Mucosa of descending colon (tissue), 3 donors: Measurements from ENCODE around the gene CNRIP1. TPM values are rescaled to one million over a fixed set of nuclear protein-coding genes. Genes with fewer than 3 reads are reported as not detected.

Experiments used
- ATAC-seq: fragments of 200-7000 bp; cut with Tn5 transposase; one replicate; pipeline ENCODE4 v1.9.1; 2020; ENCODE audit warnings: mild to moderate bottlenecking, moderate library complexity
- DNase-seq, 3 donors: peaks; one replicate each; pipeline ENCODE4 v3.0.0-alpha.2; 2020
- H3K36me3 ChIP-seq: fragments of 200-600 bp; one replicate; pipeline ENCODE4 v1.8.0; 2021; ENCODE audit warnings: low read depth, mild to moderate bottlenecking
- H3K4me1 ChIP-seq: fragments of 200-600 bp; one replicate; pipeline ENCODE4 v1.8.0; 2021; ENCODE audit warnings: low read depth, mild to moderate bottlenecking
- H3K4me3 ChIP-seq: fragments of 200-600 bp; one replicate; pipeline ENCODE4 v1.8.0; 2021; ENCODE audit warnings: mild to moderate bottlenecking
- H3K9me3 ChIP-seq: fragments of 200-600 bp; one replicate; pipeline ENCODE4 v1.8.0; 2021; ENCODE audit warnings: mild to moderate bottlenecking
- intact Hi-C, 2 donors: fragments of 100-400 bp; cut with DNase I in 1 of 2; cut with micrococcal nuclease in 1 of 2; formaldehyde crosslinking; loops; one replicate each; pipeline versions ENCODE4 v1.11.0 to v1.11.1; 2022; cut with DNase I, micrococcal nuclease
- total RNA-seq, 3 donors: library from RNA; stranded (reverse); fragmentation: NEBNext Ultra II Directional in 2 of 3; extraction: Animal tissue kit (Norgen Biotek cat#: 25700) in 2 of 3; gene quantifications; one replicate each; pipeline versions ENCODE4 v1.2.1 to v1.2.4, GENCODE V29; 2021 to 2023
- TF ChIP-seq, protein P1 (sequence below): fragments of 200-600 bp; IDR thresholded peaks from one replicate; pipeline ENCODE4 v1.8.0; 2022; ENCODE audit warnings: antibody characterized with exemption, mild to moderate bottlenecking
- donor health status: DM: no; HTN: no; CAD: no; lungs with moderate emphysema.
- donor health status: DM: no; HTN: no; CAD: no.
- donor health status: DM: no; HTN: yes; CAD: no.

Gene CNRIP1
- total RNA-seq, 3 donors from 2014 or later = 4.1 to 20.0 (median 6.2) TPM

DNA sequence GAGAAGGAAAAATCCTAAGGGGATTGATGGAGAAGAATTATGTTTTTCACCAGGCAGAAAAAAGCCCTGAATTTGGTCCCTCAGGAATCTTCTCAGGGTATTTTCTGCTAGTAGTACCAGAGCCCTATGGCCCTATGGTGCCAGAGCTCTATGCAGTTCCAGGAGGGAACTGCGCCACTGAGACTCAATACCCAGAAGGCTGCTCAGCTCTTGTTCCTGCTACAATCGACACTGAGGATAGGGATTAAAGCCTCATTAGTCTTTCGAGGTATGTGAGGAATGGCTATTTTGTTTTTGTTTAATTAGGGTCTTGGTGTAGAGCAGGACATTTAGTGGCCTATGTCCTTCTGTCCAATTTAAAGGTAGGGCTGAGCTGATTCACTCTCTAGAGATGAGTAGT is 45.7 kb downstream of the CNRIP1 start:
- Histone ChIP-seq H3K9me3 (no peaks in the 10 kb centered on the region), H3K36me3 (no peaks in the 10 kb centered on the region), H3K4me3 (no peak overlapping the region), H3K4me1 (no peaks in the 10 kb centered on the region)
- intact Hi-C loops = no loop called here
- no peak for ATAC-seq
- TF ChIP-seq, protein P1, sequence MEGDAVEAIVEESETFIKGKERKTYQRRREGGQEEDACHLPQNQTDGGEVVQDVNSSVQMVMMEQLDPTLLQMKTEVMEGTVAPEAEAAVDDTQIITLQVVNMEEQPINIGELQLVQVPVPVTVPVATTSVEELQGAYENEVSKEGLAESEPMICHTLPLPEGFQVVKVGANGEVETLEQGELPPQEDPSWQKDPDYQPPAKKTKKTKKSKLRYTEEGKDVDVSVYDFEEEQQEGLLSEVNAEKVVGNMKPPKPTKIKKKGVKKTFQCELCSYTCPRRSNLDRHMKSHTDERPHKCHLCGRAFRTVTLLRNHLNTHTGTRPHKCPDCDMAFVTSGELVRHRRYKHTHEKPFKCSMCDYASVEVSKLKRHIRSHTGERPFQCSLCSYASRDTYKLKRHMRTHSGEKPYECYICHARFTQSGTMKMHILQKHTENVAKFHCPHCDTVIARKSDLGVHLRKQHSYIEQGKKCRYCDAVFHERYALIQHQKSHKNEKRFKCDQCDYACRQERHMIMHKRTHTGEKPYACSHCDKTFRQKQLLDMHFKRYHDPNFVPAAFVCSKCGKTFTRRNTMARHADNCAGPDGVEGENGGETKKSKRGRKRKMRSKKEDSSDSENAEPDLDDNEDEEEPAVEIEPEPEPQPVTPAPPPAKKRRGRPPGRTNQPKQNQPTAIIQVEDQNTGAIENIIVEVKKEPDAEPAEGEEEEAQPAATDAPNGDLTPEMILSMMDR = no peak
- DNase-seq = no peak

- TF ChIP-seq, protein P1 = no peak
- no peak for DNase-seq
- H3K36me3 ChIP-seq = no peaks in the 10 kb centered on the region
- intact Hi-C loops = no loop called here
- H3K4me3 ChIP-seq = no peak overlapping the region
- H3K9me3 ChIP-seq = no peaks in the 10 kb centered on the region
- no peak for ATAC-seq
- no peaks in the 10 kb centered on the region for H3K4me1 ChIP-seq
Observed at GRCh38 chr2:68272246-68272994, 47.3 kb downstream of the CNRIP1 start.

GRCh38 chr2:68266655-68267054 is 53.1 kb downstream of the CNRIP1 start:
- intact Hi-C loops = no loop called here
- DNase-seq (no peak), ATAC-seq (no peak)
- TF ChIP-seq, protein P1 = no peak
- H3K4me1 ChIP-seq = no peaks in the 10 kb centered on the region
- no peaks in the 10 kb centered on the region for H3K9me3 ChIP-seq
- H3K36me3 ChIP-seq = no peaks in the 10 kb centered on the region
- no peak overlapping the region for H3K4me3 ChIP-seq

GRCh38 chr2:68263632-68264031 is 56.1 kb downstream of the CNRIP1 start:
- Histone ChIP-seq H3K9me3 (no peaks in the 10 kb centered on the region), H3K4me1 (no peaks in the 10 kb centered on the region), H3K4me3 (no peak overlapping the region), H3K36me3 (no peaks in the 10 kb centered on the region)
- peak; percentile 12 for ATAC-seq
- intact Hi-C loops = no loop called here
- TF ChIP-seq, protein P1 = no peak
- no peak for DNase-seq

DNA sequence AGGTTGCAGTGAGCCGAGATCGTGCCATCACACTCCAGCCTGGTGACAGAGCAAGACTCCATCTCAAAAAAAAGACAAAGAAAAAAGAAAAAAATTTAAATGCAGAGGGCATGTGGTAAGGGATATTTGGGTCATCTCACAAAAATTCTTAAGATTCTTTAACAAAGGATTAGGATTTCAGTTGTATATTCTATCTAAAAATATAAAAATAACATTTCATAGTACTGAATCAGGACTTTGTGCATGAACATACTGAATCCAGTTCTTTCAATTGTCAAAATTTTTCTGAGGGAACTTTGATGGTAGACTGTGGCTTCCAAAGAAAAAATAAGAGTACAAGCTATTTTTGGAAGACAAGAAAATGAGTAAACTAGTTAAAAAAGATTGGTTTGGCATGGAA is 60.9 kb downstream of the CNRIP1 start:
- no peak for ATAC-seq

More for the DNA sequence above, 60.9 kb downstream of the CNRIP1 start:
- no peak for DNase-seq
- Histone ChIP-seq H3K4me1 (no peaks in the 10 kb centered on the region), H3K4me3 (no peak overlapping the region), H3K36me3 (no peaks in the 10 kb centered on the region), H3K9me3 (no peaks in the 10 kb centered on the region)
- TF ChIP-seq, protein P1 = no peak
- intact Hi-C loops = no loop called here
